ENCODE data around the gene OR10W1. TPM values are rescaled to one million over a fixed set of nuclear protein-coding genes. Genes with fewer than 3 reads are reported as not detected.

The OR10W1 gene
- total RNA-seq (2021; fragmentation: NEBNext Ultra II Directional; extraction: Animal tissue kit (Norgen Biotek cat#: 25700)) (not detected in 2 replicates), polyA plus RNA-seq (2011; rRNA removed) (not detected in 2 replicates), polyA minus RNA-seq (2011; rRNA and poly(A)+ RNA removed) (not detected in 2 replicates)
- polyA plus RNA-seq (2011; cell fraction: cytosol; rRNA removed), result not detected
- not detected for polyA plus RNA-seq (2011; cell fraction: nucleus; rRNA removed)
- not detected in 4 replicates for polyA plus RNA-seq (2012, experiment 1 of 2)
- polyA plus RNA-seq (2012, experiment 2 of 2), result not detected
- not detected for polyA plus RNA-seq (2013, experiment 1 of 2)
- polyA plus RNA-seq (2013, experiment 2 of 2), result not detected
- polyA minus RNA-seq (2011; cell fraction: cytosol; rRNA and poly(A)+ RNA removed), result not detected
- not detected for polyA minus RNA-seq (2011; cell fraction: nucleus; rRNA and poly(A)+ RNA removed)
- long read RNA-seq, experiment 1, result 0 reads
- long read RNA-seq, experiment 2, result 0 reads

GRCh38 chr11:58268142-58268541 lies at the start of gene OR10W1:
OR10W1 (minus strand) TSS chr11:58268260; CDS start chr11:58267858, 402 bp downstream.
- Histone ChIP-seq H3K23ac (ENCODE audit: insufficient read length) (no peak within 1 kb of the TSS), H3K4ac (replicated peaks; ENCODE audit: insufficient read length, low read depth, low read length) (no peak within 1 kb of the TSS), H2AK5ac (ENCODE audit: low read depth, low read length) (no peak within 1 kb of the TSS), H3K14ac (ENCODE audit: insufficient read length) (peak within 1 kb of the TSS; percentile 42), H2BK12ac (ENCODE audit: low read depth, low read length) (no peak within 1 kb of the TSS), H3K9ac (replicated peaks in 1 of 4; ENCODE audit: extremely low read depth in 1 of 4, low read depth in 3 of 4, low read length in 3 of 4) (no peak within 1 kb of the TSS), H3K23me2 (ENCODE audit: low read depth, low read length) (no peaks in the 10 kb centered on the region), H3K79me2 (ENCODE audit: control insufficient read depth in 1 of 2, insufficient read depth in 2 of 2, low read length in 2 of 2) (no peaks in the 10 kb centered on the region), H3K36me3 (ENCODE audit: control insufficient read depth in 2 of 4, insufficient read depth in 4 of 4, low read length in 3 of 4) (no peaks in the 10 kb centered on the region), H3K9me3 (ENCODE audit: insufficient read depth in 2 of 2, low read depth in 1 of 2, low read length in 1 of 2) (peaks cover 3 to 20% of the 10 kb centered on the region in 2 experiments; a peak in 3 of 4 replicates), H3K4me1 (replicated peaks in 1 of 4; ENCODE audit: control insufficient read depth in 3 of 4, insufficient read depth in 4 of 4, low read length in 3 of 4) (no peaks in the 10 kb centered on the region), H3K18ac (ENCODE audit: extremely low read depth, low read length) (no peak within 1 kb of the TSS), H3K27ac (ENCODE audit: low read depth, low read length) (no peak within 1 kb of the TSS), H3K4me2 (ENCODE audit: insufficient read depth in 1 of 2, low read depth in 2 of 2, low read length in 2 of 2) (no peak within 1 kb of the TSS), H4K20me1 (replicated peaks in 1 of 2; ENCODE audit: control insufficient read depth in 1 of 2, insufficient read depth in 2 of 2, low read length in 2 of 2) (no peaks in the 10 kb centered on the region), H2BK120ac (replicated peaks; ENCODE audit: low read depth, low read length) (no peak within 1 kb of the TSS), H2BK20ac (ENCODE audit: low read length) (no peak within 1 kb of the TSS), H2BK15ac (ENCODE audit: low read length) (no peak within 1 kb of the TSS), H2AFZ (ENCODE audit: low read length) (no peak within 1 kb of the TSS), H4K8ac (ENCODE audit: extremely low read depth, insufficient read depth, low read length) (peak within 1 kb of the TSS; percentile 51; the same call in 1 of the 2 replicates), H4K91ac (replicated peaks; ENCODE audit: insufficient read length, low read length) (no peak within 1 kb of the TSS), H2BK5ac (ENCODE audit: low read depth, low read length) (no peak within 1 kb of the TSS), H3K79me1 (ENCODE audit: low read depth, low read length) (no peaks in the 10 kb centered on the region), H3K56ac (replicated peaks; ENCODE audit: insufficient read length, low read depth, low read length) (no peak within 1 kb of the TSS), H3K27me3 (replicated peaks in 1 of 4; ENCODE audit: control insufficient read depth in 3 of 4, extremely low read depth in 1 of 4, insufficient read depth in 3 of 4, low read length in 3 of 4) (no peaks in the 10 kb centered on the region), H3K4me3 (ENCODE audit: extremely low read depth in 1 of 4, insufficient read depth in 2 of 4, low read depth in 3 of 4, low read length in 4 of 4) (no peak within 1 kb of the TSS), H4K5ac (ENCODE audit: insufficient read length, low read depth, low read length) (no peak within 1 kb of the TSS)
- FAIRE-seq, result no peak
- TF ChIP-seq SP1 (IDR thresholded peaks at IDR 0.05; ENCODE audit: low read depth, low read length), result no peak
- no peak for TF ChIP-seq BCL11A (IDR thresholded peaks at IDR 0.05; ENCODE audit: low read depth in 2 of 2, low read length in 2 of 2)
- no peak for TF ChIP-seq RBBP5 (IDR thresholded peaks at IDR 0.05; ENCODE audit: borderline replicate concordance, low read depth, low read length)
- no peak for TF ChIP-seq JUN (IDR thresholded peaks at IDR 0.05; ENCODE audit: low read depth, low read length)
- no peak for TF ChIP-seq MAX (IDR thresholded peaks at IDR 0.05)
- no peak for TF ChIP-seq CBX5 (IDR thresholded peaks at IDR 0.05; ENCODE audit: low read depth, low read length)
- no peak for TF ChIP-seq SP2 (IDR thresholded peaks at IDR 0.05; ENCODE audit: low read length)
- no peak for TF ChIP-seq KDM1A (IDR thresholded peaks at IDR 0.05; ENCODE audit: borderline replicate concordance, low read length)
- TF ChIP-seq RAD21 (IDR thresholded peaks at IDR 0.05 in 1 of 2, conservative IDR thresholded peaks at IDR 0.05 in 1 of 2; ENCODE audit: low read depth in 2 of 2, low read length in 2 of 2), result no peak
- TF ChIP-seq SAP30 (IDR thresholded peaks at IDR 0.05; ENCODE audit: insufficient read depth, insufficient replicate concordance, low read length), result no peak
- no peak for TF ChIP-seq CHD2 (IDR thresholded peaks at IDR 0.05; ENCODE audit: low read length)
- TF ChIP-seq RNF2 (IDR thresholded peaks at IDR 0.05; ENCODE audit: borderline replicate concordance, low read depth, low read length, missing control alignments, poor library complexity, severe bottlenecking), result no peak
- no peak for DNase-seq (ENCODE audit: low read depth in 1 of 2, low spot score in 2 of 2)
- POLR2A ChIA-PET (ENCODE audit: partially characterized antibody), result no interaction called here
- 81% methylated on average over 2 of the region's 2 CpGs; no CpG with 5 or more reads in 1 of the 2 experiments for WGBS, 2 experiments (ENCODE audit: extremely low coverage in 1 of 2, insufficient coverage in 1 of 2, insufficient read length in 1 of 2, insufficient replicate concordance in 2 of 2, low coverage in 1 of 2, low lambda C conversion rate in 2 of 2, missing lambda C conversion rate in 1 of 2)
- CTCF ChIA-PET (ENCODE audit: partially characterized antibody), result interaction anchor here (2.1 kb wide), 1 partner anchor 17 kb away, joined by 6 read pairs; no protein-coding TSS in a partner anchor
